GM12878 (cell line): Measurements from ENCODE around the gene BCLAF1.

Experiments
- ZNF217 ChIP-seq: fragments of 450-650 bp; IDR thresholded peaks from 2 replicates; pipeline ENCODE4 v1.6.1; 2017; ENCODE audit warnings: antibody characterized with exemption, mild to moderate bottlenecking
- TF ChIP-seq, protein P1 (sequence below): IDR thresholded peaks from 2 replicates; pipeline ENCODE4 v1.6.1; 2011; ENCODE audit warnings: low read depth, low read length, improper control_type of control experiment, borderline replicate concordance

GRCh38 chr6:136337606-136338005, 48.0 kb upstream of the BCLAF1 start:
- TF ChIP-seq, protein P1, sequence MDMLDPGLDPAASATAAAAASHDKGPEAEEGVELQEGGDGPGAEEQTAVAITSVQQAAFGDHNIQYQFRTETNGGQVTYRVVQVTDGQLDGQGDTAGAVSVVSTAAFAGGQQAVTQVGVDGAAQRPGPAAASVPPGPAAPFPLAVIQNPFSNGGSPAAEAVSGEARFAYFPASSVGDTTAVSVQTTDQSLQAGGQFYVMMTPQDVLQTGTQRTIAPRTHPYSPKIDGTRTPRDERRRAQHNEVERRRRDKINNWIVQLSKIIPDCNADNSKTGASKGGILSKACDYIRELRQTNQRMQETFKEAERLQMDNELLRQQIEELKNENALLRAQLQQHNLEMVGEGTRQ = no peak
- TF ChIP-seq ZNF217 = no peak
